Epithelial cell of esophagus (primary cell): Measurements from ENCODE around the gene C22orf39.

Experiments
- DNase-seq: peaks from one replicate; pipeline ENCODE4 v3.0.0; 2010; ENCODE audit warnings: low read depth
- H3K4me3 ChIP-seq: 2 replicates; pipeline ENCODE4 v1.5.1; 2011; ENCODE audit warnings: mild to moderate bottlenecking, low read length, control low read depth
- TF ChIP-seq, protein P1 (sequence below): IDR thresholded peaks from 2 replicates; pipeline ENCODE4 v1.5.1; 2011; ENCODE audit warnings: low read depth, mild to moderate bottlenecking, low read length, control low read depth, inconsistent platforms; ENCODE audit not compliant: insufficient read depth; ENCODE audit errors: missing control alignments

Gene C22orf39

DNA sequence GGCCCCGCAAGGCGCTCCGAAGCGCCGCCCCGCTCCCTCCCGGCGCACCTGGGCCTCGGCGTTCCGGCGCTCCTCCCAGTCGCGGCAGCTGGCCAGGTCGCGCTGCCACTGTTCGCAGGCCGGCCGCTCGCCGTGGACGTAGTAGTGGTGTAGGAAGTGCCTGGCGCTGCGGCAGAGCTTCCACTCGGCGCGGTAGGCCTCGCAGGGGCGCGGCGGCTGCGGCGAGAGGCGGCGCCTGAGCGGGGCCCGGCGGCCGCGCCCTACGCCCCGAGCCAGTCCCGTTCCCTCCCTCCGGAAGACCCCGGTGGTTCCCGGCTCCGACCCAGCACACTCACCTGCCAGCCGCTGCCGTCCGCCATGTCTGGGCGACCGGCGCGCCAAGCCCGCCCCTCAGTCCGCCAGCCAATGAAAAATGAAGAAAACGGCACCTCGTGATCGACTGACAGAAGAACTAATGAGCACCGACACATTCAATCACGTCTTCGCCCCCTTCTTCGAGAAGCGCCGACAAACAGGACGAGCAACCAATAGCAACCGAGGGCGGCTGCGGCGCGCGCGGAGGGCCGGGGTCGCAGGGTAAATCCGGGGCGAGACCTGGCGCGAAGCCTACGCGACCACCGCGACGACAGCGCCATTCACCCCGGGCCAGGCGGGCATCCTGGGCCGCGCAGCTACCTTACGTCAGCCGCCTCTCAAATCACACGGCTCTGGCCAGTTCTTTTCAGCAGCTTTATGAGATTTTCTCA, at the start of gene C22orf39:
TSS of gene C22orf39 (minus strand) at position 382 of the 746 bp plus-strand sequence. CDS start at position 359, 23 bp downstream.
- TF ChIP-seq, protein P1, sequence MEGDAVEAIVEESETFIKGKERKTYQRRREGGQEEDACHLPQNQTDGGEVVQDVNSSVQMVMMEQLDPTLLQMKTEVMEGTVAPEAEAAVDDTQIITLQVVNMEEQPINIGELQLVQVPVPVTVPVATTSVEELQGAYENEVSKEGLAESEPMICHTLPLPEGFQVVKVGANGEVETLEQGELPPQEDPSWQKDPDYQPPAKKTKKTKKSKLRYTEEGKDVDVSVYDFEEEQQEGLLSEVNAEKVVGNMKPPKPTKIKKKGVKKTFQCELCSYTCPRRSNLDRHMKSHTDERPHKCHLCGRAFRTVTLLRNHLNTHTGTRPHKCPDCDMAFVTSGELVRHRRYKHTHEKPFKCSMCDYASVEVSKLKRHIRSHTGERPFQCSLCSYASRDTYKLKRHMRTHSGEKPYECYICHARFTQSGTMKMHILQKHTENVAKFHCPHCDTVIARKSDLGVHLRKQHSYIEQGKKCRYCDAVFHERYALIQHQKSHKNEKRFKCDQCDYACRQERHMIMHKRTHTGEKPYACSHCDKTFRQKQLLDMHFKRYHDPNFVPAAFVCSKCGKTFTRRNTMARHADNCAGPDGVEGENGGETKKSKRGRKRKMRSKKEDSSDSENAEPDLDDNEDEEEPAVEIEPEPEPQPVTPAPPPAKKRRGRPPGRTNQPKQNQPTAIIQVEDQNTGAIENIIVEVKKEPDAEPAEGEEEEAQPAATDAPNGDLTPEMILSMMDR, result no peak
- H3K4me3 ChIP-seq, result peak within 1 kb of the TSS; percentile 93

DNA sequence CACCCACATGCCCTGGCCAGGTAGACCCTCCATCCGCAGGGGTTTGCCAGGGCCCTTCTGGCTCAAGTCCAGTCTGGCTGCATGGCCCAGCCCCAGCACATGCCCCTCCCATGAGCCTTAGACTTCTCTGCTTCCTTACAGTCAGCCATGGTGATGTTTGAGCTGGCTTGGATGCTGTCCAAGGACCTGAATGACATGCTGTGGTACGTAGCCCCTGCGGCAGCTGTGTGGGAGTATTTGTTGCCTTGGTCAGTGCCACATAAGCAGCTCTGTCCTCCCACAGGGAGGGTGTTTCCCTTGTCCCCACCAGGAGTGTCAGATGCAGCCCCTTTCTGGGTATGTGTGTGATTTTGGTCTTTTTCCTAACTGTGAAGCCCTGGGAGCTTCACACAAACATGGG, 49.7 kb upstream of the C22orf39 start:
- TF ChIP-seq, protein P1, result no peak
- DNase-seq, result peak; percentile 93
- H3K4me3 ChIP-seq, result no peak overlapping the region

More for the DNA sequence above, at the start of gene C22orf39:
- DNase-seq, result peak; percentile 95

DNA sequence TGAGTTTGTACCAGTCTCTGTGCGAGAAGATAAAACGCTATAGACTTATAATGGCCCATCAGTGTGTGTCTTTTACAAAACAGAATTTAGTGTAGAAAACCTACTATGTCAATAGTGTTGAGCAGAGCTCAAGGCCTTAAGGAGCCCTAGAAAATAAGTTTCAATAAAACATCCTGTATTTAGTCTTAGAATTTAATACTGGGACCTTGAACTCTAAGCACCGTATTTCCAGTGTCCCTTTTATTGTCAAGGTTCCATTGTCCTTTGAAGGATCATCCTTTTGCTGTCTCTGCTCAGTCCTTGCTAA, 48.8 kb upstream of the C22orf39 start:
- TF ChIP-seq, protein P1, result no peak
- H3K4me3 ChIP-seq, result no peak overlapping the region
- no peak for DNase-seq

GRCh38 chr22:19495562-19496323, 48.2 kb upstream of the C22orf39 start:
- peak; percentile 55 for DNase-seq
- TF ChIP-seq, protein P1, result peak; percentile 39

GRCh38 chr22:19494676-19495173, 47.2 kb upstream of the C22orf39 start:
- H3K4me3 ChIP-seq, result no peak overlapping the region
- TF ChIP-seq, protein P1, result no peak
- DNase-seq, result no peak

More at GRCh38 chr22:19495562-19496323, 48.2 kb upstream of the C22orf39 start:
- no peak overlapping the region for H3K4me3 ChIP-seq

DNA sequence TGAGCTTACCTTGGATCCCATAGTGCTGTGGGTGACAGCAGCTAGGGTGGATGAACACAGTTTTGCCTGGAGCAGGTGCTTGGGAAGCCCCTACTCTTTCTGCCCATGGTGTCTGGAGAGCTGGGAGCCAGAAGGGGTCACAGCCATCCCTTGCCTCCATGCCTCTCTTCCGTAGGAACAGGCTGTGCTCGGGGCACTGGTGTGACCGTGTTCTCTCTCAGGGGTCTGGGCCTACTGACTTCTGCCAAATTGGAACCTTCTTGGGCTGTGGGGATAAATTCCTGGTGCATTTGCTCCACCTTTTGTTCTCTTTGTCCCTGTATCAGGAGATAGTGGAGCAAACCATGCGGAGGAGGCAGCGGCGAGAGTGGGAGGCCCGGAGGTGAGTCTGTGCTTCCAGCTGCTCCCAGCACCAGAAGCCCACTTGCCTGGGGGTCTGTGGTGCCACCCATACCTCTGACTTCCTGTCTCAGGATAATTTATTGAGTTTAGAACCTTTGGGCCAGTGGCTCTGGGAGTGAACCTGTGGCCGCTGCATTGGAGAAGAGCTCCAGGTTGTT, 46.6 kb upstream of the C22orf39 start:
- H3K4me3 ChIP-seq, result no peak overlapping the region
- TF ChIP-seq, protein P1, result no peak
- DNase-seq, result no peak
